PFSK-1 (cell line): ENCODE results near the gene TCEANC.
A peak's percentile ranks its signal among the peaks of the same experiment; 100 is the strongest.

Experiments used
- FOXP2 ChIP-seq: optimal IDR thresholded peaks from 2 replicates; pipeline ENCODE3; 2011; ENCODE audit warnings: borderline replicate concordance, control low read depth, inconsistent platforms; ENCODE audit not compliant: insufficient read depth; ENCODE audit errors: extremely low read length, extremely low read depth
- POLR2AphosphoS5 ChIP-seq: IDR thresholded peaks from 2 replicates; pipeline ENCODE4 v1.6.1; 2012; ENCODE audit warnings: low read depth, mild to moderate bottlenecking, control low read depth, low read length, moderate library complexity
- SIN3A ChIP-seq: IDR thresholded peaks from 2 replicates; pipeline ENCODE4 v1.6.1; 2012; ENCODE audit warnings: mild to moderate bottlenecking, low read length, moderate library complexity, borderline replicate concordance; ENCODE audit not compliant: insufficient read depth
- TAF1 ChIP-seq: IDR thresholded peaks from 2 replicates; pipeline ENCODE4 v1.6.1; 2012; ENCODE audit warnings: low read length, control low read depth, borderline replicate concordance; ENCODE audit not compliant: insufficient read depth
- TF ChIP-seq, protein P1 (sequence below), 2 experiments: IDR thresholded peaks; 2 replicates each; pipeline versions ENCODE4 v1.6.1 to v1.8.0; 2011 to 2012; ENCODE audit warnings: low read depth in 2 of 2, low read length in 2 of 2, control low read depth in 1 of 2, inconsistent platforms in 1 of 2, mild to moderate bottlenecking in 1 of 2, moderate library complexity in 1 of 2; ENCODE audit not compliant: insufficient read depth in 1 of 2

The TCEANC gene

DNA sequence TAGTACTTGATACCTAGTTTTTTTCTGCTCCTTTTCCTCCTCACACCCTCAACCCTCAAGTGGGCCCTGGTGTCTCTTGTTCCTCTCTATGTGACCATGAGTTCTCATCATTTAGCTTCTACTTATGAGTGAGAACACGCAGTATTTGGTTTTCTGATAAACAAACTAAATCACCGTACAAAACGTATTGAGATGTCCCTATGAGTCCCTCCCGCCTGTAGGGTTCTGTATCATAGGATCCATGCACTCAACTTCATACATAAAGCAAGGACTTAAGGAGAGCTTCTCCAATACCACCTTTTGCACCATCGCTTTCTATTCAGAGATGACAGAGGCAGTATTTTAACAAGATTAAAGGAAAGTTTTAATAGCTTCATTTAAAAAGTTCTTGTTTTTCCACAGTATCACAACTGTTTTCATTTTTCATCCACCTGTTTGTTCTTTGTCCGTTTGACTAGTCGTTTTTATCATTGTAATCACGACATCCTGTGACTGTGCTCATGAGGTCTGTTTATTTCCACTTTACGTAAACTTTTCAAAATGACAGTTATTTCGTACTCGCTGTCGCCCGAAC, 35.5 kb downstream of the TCEANC start:
- no peak for TF ChIP-seq FOXP2
- TF ChIP-seq SIN3A, result no peak
- TF ChIP-seq, protein P1, sequence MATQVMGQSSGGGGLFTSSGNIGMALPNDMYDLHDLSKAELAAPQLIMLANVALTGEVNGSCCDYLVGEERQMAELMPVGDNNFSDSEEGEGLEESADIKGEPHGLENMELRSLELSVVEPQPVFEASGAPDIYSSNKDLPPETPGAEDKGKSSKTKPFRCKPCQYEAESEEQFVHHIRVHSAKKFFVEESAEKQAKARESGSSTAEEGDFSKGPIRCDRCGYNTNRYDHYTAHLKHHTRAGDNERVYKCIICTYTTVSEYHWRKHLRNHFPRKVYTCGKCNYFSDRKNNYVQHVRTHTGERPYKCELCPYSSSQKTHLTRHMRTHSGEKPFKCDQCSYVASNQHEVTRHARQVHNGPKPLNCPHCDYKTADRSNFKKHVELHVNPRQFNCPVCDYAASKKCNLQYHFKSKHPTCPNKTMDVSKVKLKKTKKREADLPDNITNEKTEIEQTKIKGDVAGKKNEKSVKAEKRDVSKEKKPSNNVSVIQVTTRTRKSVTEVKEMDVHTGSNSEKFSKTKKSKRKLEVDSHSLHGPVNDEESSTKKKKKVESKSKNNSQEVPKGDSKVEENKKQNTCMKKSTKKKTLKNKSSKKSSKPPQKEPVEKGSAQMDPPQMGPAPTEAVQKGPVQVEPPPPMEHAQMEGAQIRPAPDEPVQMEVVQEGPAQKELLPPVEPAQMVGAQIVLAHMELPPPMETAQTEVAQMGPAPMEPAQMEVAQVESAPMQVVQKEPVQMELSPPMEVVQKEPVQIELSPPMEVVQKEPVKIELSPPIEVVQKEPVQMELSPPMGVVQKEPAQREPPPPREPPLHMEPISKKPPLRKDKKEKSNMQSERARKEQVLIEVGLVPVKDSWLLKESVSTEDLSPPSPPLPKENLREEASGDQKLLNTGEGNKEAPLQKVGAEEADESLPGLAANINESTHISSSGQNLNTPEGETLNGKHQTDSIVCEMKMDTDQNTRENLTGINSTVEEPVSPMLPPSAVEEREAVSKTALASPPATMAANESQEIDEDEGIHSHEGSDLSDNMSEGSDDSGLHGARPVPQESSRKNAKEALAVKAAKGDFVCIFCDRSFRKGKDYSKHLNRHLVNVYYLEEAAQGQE (IDR thresholded peaks at IDR 0.05; ENCODE audit: insufficient read depth in 1 of 2, low read depth in 2 of 2, low read length in 2 of 2), result no peak
- TF ChIP-seq TAF1, result no peak
- TF ChIP-seq POLR2AphosphoS5, result no peak

- TF ChIP-seq POLR2AphosphoS5 (peak; percentile 82), FOXP2 (peak; percentile 52), SIN3A (no peak), TAF1 (no peak)
- TF ChIP-seq, protein P1 (IDR thresholded peaks at IDR 0.05; ENCODE audit: insufficient read depth in 1 of 2, low read depth in 2 of 2, low read length in 2 of 2), result no peak
These were observed 36.2 kb downstream of the TCEANC start, which contains the start of gene RAB9A for GRCh38 chrX:13688958-13689740. Gene RAB9A (plus strand): TSS chrX:13689128. CDS start chrX:13708747, 19,619 bp downstream.

GRCh38 chrX:13689741-13690211, 36.8 kb downstream of the TCEANC start:
- TF ChIP-seq SIN3A, result no peak
- TF ChIP-seq POLR2AphosphoS5, result no peak
- TF ChIP-seq TAF1, result no peak
- no peak for TF ChIP-seq FOXP2
- TF ChIP-seq, protein P1 (IDR thresholded peaks at IDR 0.05; ENCODE audit: insufficient read depth in 1 of 2, low read depth in 2 of 2, low read length in 2 of 2), result no peak

DNA sequence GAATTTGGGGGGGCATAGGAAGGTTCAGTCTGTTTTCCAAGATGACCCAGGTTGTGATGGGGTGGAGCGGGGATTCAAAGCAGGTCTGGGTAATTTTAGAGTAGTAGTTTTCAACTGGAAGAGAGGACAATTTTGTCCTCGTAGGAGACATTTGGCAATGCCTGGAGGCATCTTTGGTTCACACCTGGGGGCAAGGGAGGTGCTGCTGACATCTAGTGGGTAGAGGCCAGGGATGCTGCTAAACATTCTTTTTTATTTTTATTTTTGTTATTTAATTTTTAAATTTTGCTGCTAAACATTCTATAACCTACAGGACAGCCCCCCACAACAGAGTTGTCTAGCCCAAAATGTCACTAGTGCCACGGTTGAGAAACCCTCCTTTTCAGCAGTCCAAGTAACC, 37.9 kb downstream of the TCEANC start:
- TF ChIP-seq POLR2AphosphoS5 (no peak), TAF1 (no peak), FOXP2 (no peak), SIN3A (no peak)
- TF ChIP-seq, protein P1 (IDR thresholded peaks at IDR 0.05; ENCODE audit: insufficient read depth in 1 of 2, low read depth in 2 of 2, low read length in 2 of 2), result no peak
